ENCODE results near the gene ADGRB3. TPM values are rescaled to one million over a fixed set of nuclear protein-coding genes. Genes with fewer than 3 reads are reported as not detected.

ADGRB3 gene
- total and polyA plus RNA-seq, 2 donors (not counting 3 experiments of a cell fraction or from before 2014, with no cell fraction given), result not detected

DNA sequence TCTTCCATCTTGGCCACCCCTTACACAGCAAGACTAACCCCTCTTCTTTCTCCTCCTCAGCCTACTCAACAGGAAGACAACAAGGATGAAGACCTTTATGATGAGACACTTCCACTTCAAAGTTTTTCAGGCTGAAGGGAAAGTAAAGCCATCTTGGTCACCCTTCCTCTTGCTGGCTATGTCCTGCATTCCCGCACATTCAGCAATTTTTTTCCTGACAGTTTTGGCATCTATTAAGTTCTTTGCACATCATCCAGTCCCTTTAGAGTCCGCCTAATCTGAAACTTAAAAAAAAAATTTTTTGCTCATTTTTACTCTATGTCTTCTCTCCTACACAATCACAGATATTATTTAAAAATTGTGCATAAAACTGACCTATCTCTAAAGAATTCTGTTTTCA is 668.3 kb downstream of the ADGRB3 start:
- no peak for FAIRE-seq
- H3K9me3 ChIP-seq (replicated peaks; ENCODE audit: control insufficient read depth, insufficient read depth, low read length), result no peaks in the 10 kb centered on the region
- no peak overlapping the region for H2AFZ ChIP-seq (ENCODE audit: low read depth, low read length)
- H3K36me3 ChIP-seq (ENCODE audit: control insufficient read depth in 2 of 2, extremely low read depth in 1 of 2, insufficient read depth in 2 of 2, low read length in 2 of 2), result no peaks in the 10 kb centered on the region
- no peak for TF ChIP-seq EZH2 (IDR thresholded peaks at IDR 0.05; ENCODE audit: borderline replicate concordance, low read depth, low read length, severe bottlenecking)
- TF ChIP-seq, protein P1, sequence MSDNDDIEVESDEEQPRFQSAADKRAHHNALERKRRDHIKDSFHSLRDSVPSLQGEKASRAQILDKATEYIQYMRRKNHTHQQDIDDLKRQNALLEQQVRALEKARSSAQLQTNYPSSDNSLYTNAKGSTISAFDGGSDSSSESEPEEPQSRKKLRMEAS (IDR thresholded peaks at IDR 0.05; ENCODE audit: insufficient read depth, insufficient read length), result no peak
- no peak for TF ChIP-seq JUN (IDR thresholded peaks at IDR 0.05; ENCODE audit: borderline replicate concordance, insufficient read depth, insufficient read length, low read depth)
- TF ChIP-seq POLR2AphosphoS5 (IDR thresholded peaks at IDR 0.05; ENCODE audit: insufficient read depth, low read depth, low read length), result no peak
- TF ChIP-seq GATA2 (IDR thresholded peaks at IDR 0.05; ENCODE audit: insufficient read depth, insufficient read length, low read depth, low read length), result no peak
- TF ChIP-seq, protein P2, sequence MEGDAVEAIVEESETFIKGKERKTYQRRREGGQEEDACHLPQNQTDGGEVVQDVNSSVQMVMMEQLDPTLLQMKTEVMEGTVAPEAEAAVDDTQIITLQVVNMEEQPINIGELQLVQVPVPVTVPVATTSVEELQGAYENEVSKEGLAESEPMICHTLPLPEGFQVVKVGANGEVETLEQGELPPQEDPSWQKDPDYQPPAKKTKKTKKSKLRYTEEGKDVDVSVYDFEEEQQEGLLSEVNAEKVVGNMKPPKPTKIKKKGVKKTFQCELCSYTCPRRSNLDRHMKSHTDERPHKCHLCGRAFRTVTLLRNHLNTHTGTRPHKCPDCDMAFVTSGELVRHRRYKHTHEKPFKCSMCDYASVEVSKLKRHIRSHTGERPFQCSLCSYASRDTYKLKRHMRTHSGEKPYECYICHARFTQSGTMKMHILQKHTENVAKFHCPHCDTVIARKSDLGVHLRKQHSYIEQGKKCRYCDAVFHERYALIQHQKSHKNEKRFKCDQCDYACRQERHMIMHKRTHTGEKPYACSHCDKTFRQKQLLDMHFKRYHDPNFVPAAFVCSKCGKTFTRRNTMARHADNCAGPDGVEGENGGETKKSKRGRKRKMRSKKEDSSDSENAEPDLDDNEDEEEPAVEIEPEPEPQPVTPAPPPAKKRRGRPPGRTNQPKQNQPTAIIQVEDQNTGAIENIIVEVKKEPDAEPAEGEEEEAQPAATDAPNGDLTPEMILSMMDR (IDR thresholded peaks at IDR 0.05; ENCODE audit: extremely low read depth in 1 of 2, insufficient read depth in 1 of 2, low read depth in 1 of 2, low read length in 2 of 2), result no peak
- TF ChIP-seq POLR2A (IDR thresholded peaks at IDR 0.05; ENCODE audit: low read depth, low read length), result no peak
- no peak for TF ChIP-seq MYC (IDR thresholded peaks at IDR 0.05; ENCODE audit: low read depth, low read length)
- TF ChIP-seq FOS (IDR thresholded peaks at IDR 0.05; ENCODE audit: borderline replicate concordance, insufficient read depth, low read length), result no peak
- ChIA-PET CTCF (no interaction called here), POLR2A (no interaction called here)
- no peaks in the 10 kb centered on the region for H3K9me1 ChIP-seq (replicated peaks; ENCODE audit: control insufficient read depth, extremely low read depth, insufficient read depth, low read length)
- H3K4me2 ChIP-seq (ENCODE audit: insufficient read depth, low read length), result no peak overlapping the region
- intact Hi-C loops (cut with micrococcal nuclease) (no loop called here), dilution Hi-C loops (cut with MboI; ENCODE audit: extremely low pct_ligation_motif_present, low sequenced_read_pairs) (no loop called here)
- no peaks in the 10 kb centered on the region for H3K27me3 ChIP-seq (ENCODE audit: control insufficient read depth in 2 of 2, insufficient read depth in 2 of 2, low read length in 2 of 2)
- no peaks in the 10 kb centered on the region for H3K79me2 ChIP-seq (ENCODE audit: control insufficient read depth, insufficient read depth, low read length)
- H4K20me1 ChIP-seq (replicated peaks; ENCODE audit: control insufficient read depth, extremely low read depth, insufficient read depth, low read length), result no peaks in the 10 kb centered on the region
- H3K4me3 ChIP-seq (replicated peaks in 1 of 3; ENCODE audit: insufficient read depth in 1 of 3, low read depth in 1 of 3, low read length in 3 of 3), result no peak overlapping the region
- no peak for DNase-seq (ENCODE audit: low read depth, low spot score)
- no TSS peak for BruUV-seq (replicated peaks)
- H3K9ac ChIP-seq (replicated peaks; ENCODE audit: extremely low read depth, insufficient read depth, low read length), result no peak overlapping the region
- H3K27ac ChIP-seq (ENCODE audit: insufficient read depth, low read depth, low read length), result no peak overlapping the region
- H3K4me1 ChIP-seq (ENCODE audit: control insufficient read depth, extremely low read depth, insufficient read depth, low read length), result no peaks in the 10 kb centered on the region
